HEK293 (cell line): ENCODE measurements around the gene ABCA1.
A peak's percentile ranks its signal among the peaks of the same experiment; 100 is the strongest.

ENCODE experiments used
- CTCF ChIA-PET: fragments of 350-600 bp; formaldehyde crosslinking; extraction: SDS; loops from one replicate; lab custom pipeline; 2021; ENCODE audit warnings: antibody characterized with exemption; lab: Yijun Ruan, JAX
- POLR2A ChIA-PET: fragments of 300-600 bp; formaldehyde crosslinking; extraction: SDS; loops from one replicate; lab custom pipeline; 2020; ENCODE audit warnings: antibody characterized with exemption, inconsistent platforms; lab: Yijun Ruan, JAX
- H3K27ac ChIP-seq: fragments of 200-500 bp; sonication (Bioruptor generic); 2 replicates; pipeline ENCODE4 v1.5.1; 2014; ENCODE audit warnings: low read depth, low read length, control low read depth, inconsistent platforms; ENCODE audit errors: extremely low read depth
- H3K36me3 ChIP-seq, 2 experiments: fragments of 200-500 bp in 1 of 2; sonication (Bioruptor generic) in 1 of 2; 1 replicate in 1 of 2; 2 replicates in 1 of 2; pipeline ENCODE4 v1.5.1; 2014 to 2017; ENCODE audit warnings: inconsistent platforms in 2 of 2, low read length in 2 of 2; ENCODE audit not compliant: control insufficient read depth in 2 of 2, insufficient read depth in 1 of 2
- H3K4me1 ChIP-seq: fragments of 200-500 bp; sonication (Bioruptor generic); 2 replicates; pipeline ENCODE4 v1.5.1; 2014; ENCODE audit warnings: mild to moderate bottlenecking, low read length, inconsistent platforms; ENCODE audit not compliant: control insufficient read depth, insufficient read depth
- H3K4me3 ChIP-seq: 2 replicates; pipeline ENCODE4 v1.5.1; 2011; ENCODE audit warnings: low read depth, mild to moderate bottlenecking, control low read depth, low read length, moderate library complexity
- H3K9me3 ChIP-seq: fragments of 200-500 bp; sonication (Bioruptor generic); 2 replicates; pipeline ENCODE4 v1.5.1; 2014; ENCODE audit warnings: low read depth, low read length, inconsistent platforms; ENCODE audit not compliant: control insufficient read depth, insufficient read depth
- EGR2 ChIP-seq: fragments of 450-650 bp; formaldehyde crosslinking; IDR thresholded peaks from 2 replicates; pipeline ENCODE4 v1.5.1; 2016; ENCODE audit warnings: low read depth, missing biosample characterization, missing genetic modification characterization
- HOXD13 ChIP-seq: sonication (generic); formaldehyde crosslinking; IDR thresholded peaks from 2 replicates; pipeline ENCODE4 v1.8.0; 2022; ENCODE audit warnings: missing genetic modification reagents, borderline replicate concordance
- IKZF3 ChIP-seq: fragments of 450-650 bp; IDR thresholded peaks from 2 replicates; pipeline ENCODE4 v1.5.0; 2018; ENCODE audit warnings: missing biosample characterization, mild to moderate bottlenecking, missing genetic modification characterization, moderate library complexity
- OSR2 ChIP-seq: fragments of 450-650 bp; formaldehyde crosslinking; IDR thresholded peaks from 2 replicates; pipeline ENCODE4 v1.5.1; 2016; ENCODE audit warnings: missing biosample characterization, missing genetic modification characterization
- SCRT2 ChIP-seq: fragments of 450-650 bp; formaldehyde crosslinking; IDR thresholded peaks from 2 replicates; pipeline ENCODE4 v1.5.1; 2016; ENCODE audit warnings: missing biosample characterization, missing genetic modification characterization
- TRIM28 ChIP-seq: IDR thresholded peaks from 2 replicates; pipeline ENCODE4 v1.6.1; 2011; ENCODE audit warnings: low read length, control low read depth, borderline replicate concordance
- YY2 ChIP-seq: fragments of 450-650 bp; formaldehyde crosslinking; IDR thresholded peaks from 2 replicates; pipeline ENCODE4 v1.5.1; 2016; ENCODE audit warnings: missing biosample characterization, missing genetic modification characterization
- ZBTB21 ChIP-seq: fragments of 450-650 bp; formaldehyde crosslinking; IDR thresholded peaks from 2 replicates; pipeline ENCODE4 v1.5.1; 2017; ENCODE audit warnings: missing biosample characterization, missing genetic modification characterization
- ZFHX2 ChIP-seq: fragments of 450-650 bp; formaldehyde crosslinking; conservative IDR thresholded peaks from 2 replicates; pipeline ENCODE4 v1.5.1; 2016; ENCODE audit warnings: missing biosample characterization, missing genetic modification characterization
- ZNF155 ChIP-seq: fragments of 450-650 bp; formaldehyde crosslinking; IDR thresholded peaks from 2 replicates; pipeline ENCODE4 v1.5.1; 2016; ENCODE audit warnings: missing biosample characterization, missing genetic modification characterization
- ZNF174 ChIP-seq: fragments of 450-650 bp; formaldehyde crosslinking; IDR thresholded peaks from 2 replicates; pipeline ENCODE4 v1.5.0; 2017; ENCODE audit warnings: missing biosample characterization, mild to moderate bottlenecking, missing genetic modification characterization
- ZNF341 ChIP-seq: fragments of 450-650 bp; formaldehyde crosslinking; IDR thresholded peaks from 2 replicates; pipeline ENCODE4; 2016; ENCODE audit warnings: low read depth, missing biosample characterization, missing genetic modification characterization
- ZNF416 ChIP-seq: fragments of 450-650 bp; formaldehyde crosslinking; IDR thresholded peaks from 2 replicates; pipeline ENCODE4 v1.5.1; 2016; ENCODE audit warnings: missing biosample characterization, missing genetic modification characterization
- ZNF426 ChIP-seq: fragments of 450-650 bp; formaldehyde crosslinking; IDR thresholded peaks from 2 replicates; pipeline ENCODE4 v1.5.1; 2017; ENCODE audit warnings: missing biosample characterization, missing genetic modification characterization, mild to moderate bottlenecking, inconsistent platforms, moderate library complexity
- ZNF549 ChIP-seq: fragments of 450-650 bp; IDR thresholded peaks from 2 replicates; pipeline ENCODE4 v1.5.1; 2018; ENCODE audit warnings: missing biosample characterization, missing genetic modification characterization, mild to moderate bottlenecking, inconsistent platforms, moderate library complexity
- ZNF555 ChIP-seq: fragments of 450-650 bp; formaldehyde crosslinking; conservative IDR thresholded peaks from 2 replicates; pipeline ENCODE4 v1.5.1; 2017; ENCODE audit warnings: missing biosample characterization, mild to moderate bottlenecking, missing genetic modification characterization, inconsistent platforms
- ZNF624 ChIP-seq: fragments of 450-650 bp; formaldehyde crosslinking; IDR thresholded peaks from 2 replicates; pipeline ENCODE4 v1.5.1; 2017; ENCODE audit warnings: missing biosample characterization, missing genetic modification characterization
- ZNF654 ChIP-seq: fragments of 450-650 bp; formaldehyde crosslinking; IDR thresholded peaks from 2 replicates; pipeline ENCODE4 v1.5.1; 2016; ENCODE audit warnings: low read depth, missing biosample characterization, missing genetic modification characterization
- ZNF660 ChIP-seq: fragments of 450-650 bp; IDR thresholded peaks from 2 replicates; pipeline ENCODE4 v1.5.1; 2018; ENCODE audit warnings: missing biosample characterization, mild to moderate bottlenecking, missing genetic modification characterization
- ZNF76 ChIP-seq: fragments of 450-650 bp; formaldehyde crosslinking; IDR thresholded peaks from 2 replicates; pipeline ENCODE4; 2016; ENCODE audit warnings: low read depth, missing biosample characterization, missing genetic modification characterization, borderline replicate concordance
- TF ChIP-seq, protein P1 (sequence below): fragments of 450-650 bp; formaldehyde crosslinking; IDR thresholded peaks from 2 replicates; pipeline ENCODE4 v1.5.1; 2016; ENCODE audit warnings: missing biosample characterization, missing genetic modification characterization

The ABCA1 gene

DNA sequence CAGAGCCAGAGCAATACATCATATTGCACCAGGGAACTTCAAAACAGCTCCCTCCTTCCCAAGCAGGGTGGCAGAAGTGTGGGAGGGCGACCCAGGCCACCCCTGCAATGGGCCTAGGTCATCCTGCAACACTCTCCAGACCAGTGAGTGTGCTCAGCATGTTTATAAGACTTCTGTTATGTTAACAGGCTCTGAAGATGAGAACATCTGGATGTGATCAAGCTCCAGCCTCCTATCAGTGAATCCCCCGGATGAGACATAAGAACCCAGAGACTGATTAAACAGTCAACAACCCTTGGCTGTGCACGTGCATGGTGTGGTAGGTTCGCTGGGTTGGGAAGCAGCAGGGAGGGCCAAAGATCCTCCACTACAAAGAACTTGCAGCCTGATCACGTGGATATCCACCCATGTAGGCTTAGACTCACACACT is 63.3 kb downstream of the ABCA1 start:
- no peaks in the 10 kb centered on the region for H3K36me3 ChIP-seq
- H3K4me1 ChIP-seq, result peaks cover 7% of the 10 kb centered on the region
- ChIA-PET CTCF (interaction anchor here (0.6 to 5.1 kb wide), 12 partner anchors 34 to 550 kb away, joined by 3 to 43 read pairs (median 4); no protein-coding TSS in a partner anchor), POLR2A (no interaction called here)
- no peaks in the 10 kb centered on the region for H3K9me3 ChIP-seq
- no peak overlapping the region for H3K4me3 ChIP-seq
- no peak overlapping the region for H3K27ac ChIP-seq
- 0 out of 2 replicates have a peak, but pooled peaks have one; percentile 6 for TF ChIP-seq ZFHX2
- TF ChIP-seq ZNF660 (tag by site-specific recombination), result no peak
- no peak for TF ChIP-seq ZNF155 (tag by site-specific recombination)
- TF ChIP-seq ZNF624 (tag by site-specific recombination), result no peak

DNA sequence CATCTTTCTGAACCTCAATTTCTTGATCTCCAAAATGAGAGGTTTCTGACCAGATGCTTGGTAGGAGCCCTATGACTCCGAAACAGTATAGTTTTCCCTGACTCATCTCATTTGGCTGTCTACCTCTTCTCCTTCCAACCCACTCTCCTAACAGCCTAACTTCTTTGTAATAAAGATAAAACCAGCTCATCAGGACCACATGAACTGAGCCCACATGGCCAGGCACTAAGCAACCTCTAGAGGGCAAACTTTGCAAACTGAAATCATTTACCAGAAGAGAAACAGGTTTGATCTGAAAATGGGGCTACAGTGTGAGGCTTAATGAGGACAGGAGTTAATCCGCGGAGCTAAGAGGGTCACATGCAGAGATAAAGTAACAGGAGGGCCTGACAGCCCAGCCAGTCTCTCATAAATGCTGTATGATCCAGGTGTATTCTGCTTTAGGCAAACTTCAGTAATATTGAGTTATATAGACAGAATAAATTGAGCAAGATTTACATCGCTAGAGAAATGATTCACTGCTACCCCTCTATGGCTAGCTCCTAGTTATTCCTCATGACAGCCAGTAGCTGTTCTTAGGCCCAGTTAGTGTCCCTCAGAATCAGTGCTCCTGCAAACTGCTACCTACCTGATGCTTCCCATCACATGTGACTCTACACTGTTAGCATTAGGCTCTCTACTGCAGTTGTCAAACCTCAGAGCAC is 64.6 kb downstream of the ABCA1 start:
- ChIA-PET CTCF (interaction anchor here (0.5 to 5.1 kb wide), 51 partner anchors 8 to 1528 kb away, joined by 3 to 43 read pairs (median 4); no protein-coding TSS in a partner anchor), POLR2A (interaction anchor here (0.7 kb wide), 1 partner anchor 161 kb away, joined by 3 read pairs; no protein-coding TSS in a partner anchor)
- no peak overlapping the region for H3K27ac ChIP-seq

DNA sequence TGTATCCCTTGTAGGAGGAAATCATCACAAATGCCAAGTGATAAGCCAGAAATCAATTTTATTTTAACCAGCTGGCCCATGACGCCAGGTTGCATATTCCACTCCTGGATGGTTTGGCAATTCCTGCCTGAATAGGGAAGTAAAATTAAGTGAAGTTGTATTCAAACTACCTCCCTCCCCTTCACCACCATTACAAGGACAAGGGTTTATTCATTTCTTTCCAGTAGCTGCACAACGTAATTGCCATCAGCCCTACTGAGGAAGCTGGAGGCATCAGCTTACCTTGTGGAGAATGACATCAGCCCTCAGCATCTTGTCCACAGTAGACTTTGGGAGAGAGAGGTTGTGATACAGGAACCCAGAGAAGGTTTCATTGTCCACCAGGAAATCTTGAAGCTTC is 66.6 kb downstream of the ABCA1 start:
- H3K4me3 ChIP-seq, result no peak overlapping the region
- no peaks in the 10 kb centered on the region for H3K9me3 ChIP-seq
- H3K4me1 ChIP-seq, result no peaks in the 10 kb centered on the region; the same call in 1 of the 2 replicates
- TF ChIP-seq ZNF549 (no peak), ZNF555 (tag by site-specific recombination) (no peak), OSR2 (tag by site-specific recombination) (peak; percentile 95)
- TF ChIP-seq, all 188 proteins: peak for 1
- Histone ChIP-seq H3K27ac (no peak overlapping the region), H3K36me3 (no peaks in the 10 kb centered on the region)
- POLR2A ChIA-PET, result no interaction called here
- CTCF ChIA-PET, result interaction anchor here (0.7 to 5.1 kb wide), 7 partner anchors 27 to 553 kb away, joined by 3 to 43 read pairs (median 4); no protein-coding TSS in a partner anchor

More for the DNA sequence above, 64.6 kb downstream of the ABCA1 start:
- TF ChIP-seq ZNF654 (tag by site-specific recombination) (peak; percentile 63), IKZF3 (tag by site-specific recombination) (no peak), SCRT2 (tag by site-specific recombination) (0 out of 2 replicates have a peak, but pooled peaks have one; percentile 22), ZNF174 (no peak), ZBTB21 (tag by site-specific recombination) (no peak), HOXD13 (no peak), EGR2 (no peak), ZNF416 (no peak), ZNF426 (tag by site-specific recombination) (no peak), ZNF341 (tag by site-specific recombination) (no peak), YY2 (tag by site-specific recombination) (no peak), ZNF76 (no peak), TRIM28 (no peak)
- TF ChIP-seq, protein P1, sequence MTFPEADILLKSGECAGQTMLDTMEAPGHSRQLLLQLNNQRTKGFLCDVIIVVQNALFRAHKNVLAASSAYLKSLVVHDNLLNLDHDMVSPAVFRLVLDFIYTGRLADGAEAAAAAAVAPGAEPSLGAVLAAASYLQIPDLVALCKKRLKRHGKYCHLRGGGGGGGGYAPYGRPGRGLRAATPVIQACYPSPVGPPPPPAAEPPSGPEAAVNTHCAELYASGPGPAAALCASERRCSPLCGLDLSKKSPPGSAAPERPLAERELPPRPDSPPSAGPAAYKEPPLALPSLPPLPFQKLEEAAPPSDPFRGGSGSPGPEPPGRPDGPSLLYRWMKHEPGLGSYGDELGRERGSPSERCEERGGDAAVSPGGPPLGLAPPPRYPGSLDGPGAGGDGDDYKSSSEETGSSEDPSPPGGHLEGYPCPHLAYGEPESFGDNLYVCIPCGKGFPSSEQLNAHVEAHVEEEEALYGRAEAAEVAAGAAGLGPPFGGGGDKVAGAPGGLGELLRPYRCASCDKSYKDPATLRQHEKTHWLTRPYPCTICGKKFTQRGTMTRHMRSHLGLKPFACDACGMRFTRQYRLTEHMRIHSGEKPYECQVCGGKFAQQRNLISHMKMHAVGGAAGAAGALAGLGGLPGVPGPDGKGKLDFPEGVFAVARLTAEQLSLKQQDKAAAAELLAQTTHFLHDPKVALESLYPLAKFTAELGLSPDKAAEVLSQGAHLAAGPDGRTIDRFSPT, result no peak
- Histone ChIP-seq H3K4me3 (no peak overlapping the region), H3K9me3 (no peaks in the 10 kb centered on the region), H3K4me1 (no peaks in the 10 kb centered on the region), H3K36me3 (no peaks in the 10 kb centered on the region)
